GM21381 (cell line): ENCODE measurements around the gene MRPS15.

Experiments used
- ATAC-seq: cut with Tn5 transposase; IDR thresholded peaks from one replicate; pipeline ENCODE4 v1.9.1; 2021; ENCODE audit warnings: mild to moderate bottlenecking, moderate library complexity; ENCODE audit not compliant: unreplicated experiment

MRPS15 gene

DNA sequence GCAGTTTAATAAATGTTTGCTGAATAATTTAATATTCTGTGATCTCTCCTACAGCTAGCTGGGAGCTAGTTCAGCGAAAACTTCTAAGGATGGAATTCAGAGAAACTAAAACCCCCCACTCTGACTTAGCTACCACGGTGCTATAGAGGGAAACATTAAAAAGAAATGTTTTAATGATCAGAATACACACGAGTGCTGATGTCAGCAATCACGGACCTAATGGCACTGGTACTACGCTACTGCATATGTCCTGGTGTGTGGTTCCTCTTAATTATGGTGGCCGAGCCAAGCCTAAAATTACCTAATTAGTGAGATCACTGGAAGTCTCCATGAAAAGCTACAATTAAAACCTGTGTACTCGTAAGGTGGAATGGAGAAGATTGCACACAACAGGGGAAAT is 42.5 kb downstream of the MRPS15 start:
- no peak for ATAC-seq

DNA sequence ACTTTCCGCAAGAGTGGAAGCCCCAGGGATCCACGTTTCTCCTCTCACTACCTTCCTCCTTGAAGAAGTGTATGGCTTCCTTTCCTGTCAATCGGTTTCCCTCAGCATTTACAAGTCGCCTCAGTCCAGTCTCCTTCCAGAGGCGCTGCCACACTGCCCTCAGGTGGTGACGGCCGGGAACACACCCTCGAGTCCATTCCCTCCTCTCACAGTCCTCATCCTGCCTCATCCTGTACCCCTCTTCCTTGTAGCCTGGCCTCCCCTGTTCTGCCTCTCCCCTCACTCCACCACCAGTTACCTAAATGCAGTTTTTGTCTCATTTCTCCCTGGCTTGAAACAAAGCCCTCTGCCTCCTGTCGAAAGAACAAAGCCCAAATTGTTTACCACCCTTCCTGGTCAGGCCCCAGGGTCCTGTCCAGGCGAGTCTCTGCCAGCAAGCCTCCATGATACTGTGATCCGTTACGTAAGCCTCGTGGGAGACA is 43.3 kb downstream of the MRPS15 start:
- no peak for ATAC-seq

DNA sequence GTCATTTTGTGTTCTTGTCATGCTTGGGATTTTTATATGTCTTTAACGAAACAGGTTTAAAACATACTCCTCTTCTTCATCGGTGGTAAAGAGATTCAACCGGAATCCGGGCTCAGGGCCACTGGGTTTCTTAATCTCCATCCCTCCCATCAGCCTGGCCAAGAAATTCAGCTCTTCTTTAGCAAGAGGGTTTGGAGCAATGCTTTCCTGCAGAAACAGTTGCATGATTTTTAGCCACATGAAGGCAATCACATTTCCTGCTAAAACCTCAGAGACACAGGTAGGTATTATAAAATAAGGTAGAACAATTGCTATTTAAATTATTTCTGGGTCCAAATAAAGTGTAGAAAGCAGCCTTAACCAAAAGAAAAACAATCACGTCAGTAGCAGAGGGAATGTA is 43.8 kb downstream of the MRPS15 start:
- ATAC-seq: no peak

DNA sequence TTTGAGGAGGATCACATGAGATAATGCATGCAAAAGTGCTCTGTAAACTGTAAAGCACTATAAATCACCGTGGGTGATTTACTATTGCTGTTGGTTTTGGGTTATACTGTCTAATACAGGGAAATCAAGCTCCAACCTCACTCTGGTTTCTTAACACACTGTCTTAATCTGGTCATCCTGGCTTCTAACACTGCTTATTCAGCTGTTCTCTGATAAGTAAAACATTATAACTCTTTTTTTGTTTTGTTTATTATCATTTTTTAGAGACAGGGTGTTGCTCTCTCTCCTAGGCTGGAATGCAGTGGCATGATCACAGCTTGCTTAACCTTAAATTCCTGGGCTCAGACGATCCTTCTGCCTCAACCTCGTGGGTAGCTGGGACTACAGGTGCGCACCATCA is 44.6 kb downstream of the MRPS15 start:
- ATAC-seq: no peak

DNA sequence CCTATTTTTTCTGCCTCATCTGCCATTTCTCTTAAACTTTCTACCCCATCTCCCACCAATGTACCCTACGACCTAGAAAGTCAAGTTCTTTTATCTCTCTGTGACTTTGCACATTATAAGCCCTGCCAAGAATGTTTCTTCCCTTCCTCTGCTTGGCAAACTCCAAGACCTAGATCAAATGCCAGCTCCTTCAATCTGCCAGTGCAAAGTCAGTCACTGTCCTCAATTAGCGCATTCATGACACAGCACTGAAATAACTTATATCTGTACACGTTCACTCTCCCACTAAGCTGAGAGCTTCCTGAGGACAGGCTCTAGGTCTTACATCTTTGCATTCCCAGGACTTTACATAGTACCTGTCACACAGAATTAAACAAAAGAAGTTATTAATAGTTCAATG is 45.0 kb downstream of the MRPS15 start:
- no peak for ATAC-seq

DNA sequence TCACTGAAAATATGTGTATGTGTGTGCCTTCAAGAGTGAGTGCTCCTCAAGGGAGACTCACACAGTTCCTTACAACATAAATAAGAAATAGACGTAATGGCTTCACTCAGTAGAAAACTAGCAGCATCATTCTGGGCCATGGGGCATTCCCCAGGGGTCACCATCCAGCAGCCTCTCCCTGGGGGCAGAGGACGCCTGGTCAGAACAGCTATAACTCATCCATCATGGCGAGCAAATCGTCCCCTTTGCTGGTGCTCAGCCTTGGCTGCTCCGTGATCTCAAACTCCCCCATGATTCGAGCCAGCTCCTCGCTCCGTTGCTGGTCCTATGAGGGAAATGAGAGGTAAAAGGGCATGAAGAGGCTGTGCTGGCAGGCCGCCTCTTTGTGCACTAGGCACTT is 46.3 kb downstream of the MRPS15 start:
- ATAC-seq: no peak

DNA sequence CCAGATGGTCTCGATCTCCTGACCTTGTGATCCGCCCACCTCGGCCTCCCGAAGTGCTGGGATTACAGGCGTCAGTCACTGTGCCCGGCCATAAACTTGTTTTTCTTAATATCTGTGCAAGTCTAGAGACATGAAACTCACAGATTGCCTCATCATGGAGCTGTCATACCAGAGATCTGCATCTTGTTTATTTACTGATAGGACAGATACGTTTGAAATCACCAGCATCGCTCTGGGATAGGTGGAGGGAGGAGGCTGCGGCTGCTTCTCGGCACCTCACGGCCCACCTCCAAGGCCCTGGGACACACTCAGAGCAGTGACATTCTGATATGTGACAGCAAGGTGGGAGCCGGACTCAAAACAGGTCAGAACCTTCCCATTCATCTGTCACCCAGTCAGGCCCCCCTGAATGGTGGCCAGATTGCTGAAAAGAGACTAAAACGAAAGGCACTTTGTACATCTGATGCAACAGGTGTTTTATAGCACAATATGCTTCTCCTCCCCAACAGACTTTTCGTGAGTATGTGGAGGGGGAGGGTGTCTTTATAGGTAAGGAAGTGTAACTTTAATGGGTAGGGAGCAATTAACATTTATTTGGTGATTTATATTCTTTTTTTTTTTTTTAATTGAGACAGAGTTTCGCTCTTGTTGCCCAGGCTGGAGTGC is 48.4 kb downstream of the MRPS15 start:
- ATAC-seq: no peak

DNA sequence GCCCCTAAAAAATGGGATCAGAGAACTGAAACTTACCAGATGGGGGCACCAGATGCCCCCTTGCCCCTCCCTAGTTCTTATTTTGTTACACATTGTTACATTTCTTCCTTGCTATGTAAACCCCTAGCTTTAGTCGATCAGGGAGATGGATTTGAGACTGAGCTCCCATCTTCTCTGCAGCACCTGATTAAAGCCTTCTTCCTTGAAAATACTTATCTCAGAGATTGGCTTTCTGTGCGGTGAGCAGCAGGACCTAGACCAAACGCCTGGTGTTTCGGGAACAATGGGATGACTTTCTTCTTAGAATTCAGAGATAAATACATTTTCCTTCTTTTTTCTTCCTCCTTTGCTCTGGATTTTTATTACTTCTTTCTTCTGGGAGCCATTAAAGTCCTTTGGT is 49.8 kb downstream of the MRPS15 start:
- no peak for ATAC-seq

DNA sequence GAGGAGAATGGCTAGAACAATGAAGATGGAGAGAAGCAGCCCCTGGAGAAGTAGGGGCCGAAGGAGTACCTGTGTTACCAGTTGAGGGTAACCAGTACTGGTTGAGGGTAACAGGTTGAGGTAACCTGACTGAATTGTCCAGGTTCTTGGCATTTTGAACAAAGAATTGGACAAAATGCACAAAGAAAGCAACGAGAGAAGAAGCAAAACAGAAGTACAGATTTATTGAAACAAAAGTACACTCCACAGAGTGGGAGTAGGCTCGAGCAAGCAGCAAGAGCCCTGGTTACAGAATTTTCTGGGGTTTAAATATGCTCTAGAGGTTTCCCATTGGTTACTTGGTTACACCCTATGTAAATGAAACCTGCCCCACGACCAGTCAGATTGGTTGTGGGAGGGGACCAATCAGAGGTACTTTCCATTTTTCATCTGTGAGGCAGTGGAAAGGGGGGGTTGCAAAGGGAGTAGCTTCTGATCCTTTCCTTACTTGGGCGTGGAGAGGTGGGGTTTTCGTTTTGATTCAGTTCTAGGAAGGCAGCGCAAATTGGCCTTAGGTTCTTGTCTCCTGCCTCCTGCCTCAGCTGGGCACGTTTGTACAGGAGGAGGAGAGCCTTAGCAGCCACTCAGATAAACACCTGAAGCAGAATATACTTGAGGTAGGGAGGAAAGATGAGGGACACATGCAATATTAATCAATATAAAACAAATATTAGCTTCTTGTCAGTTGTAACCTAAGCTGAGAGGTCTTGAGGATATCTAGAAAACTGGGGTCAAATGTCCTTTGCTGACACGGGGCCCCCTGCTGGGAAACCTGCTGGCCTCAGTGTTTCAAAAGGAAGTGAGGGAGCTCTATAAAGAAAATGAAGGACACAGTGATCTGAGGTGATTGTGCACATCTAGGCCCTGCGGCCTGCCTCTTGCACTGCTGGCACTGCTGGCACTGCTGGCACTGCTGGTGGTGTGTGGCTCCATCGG is 52.2 kb downstream of the MRPS15 start:
- ATAC-seq: no peak

DNA sequence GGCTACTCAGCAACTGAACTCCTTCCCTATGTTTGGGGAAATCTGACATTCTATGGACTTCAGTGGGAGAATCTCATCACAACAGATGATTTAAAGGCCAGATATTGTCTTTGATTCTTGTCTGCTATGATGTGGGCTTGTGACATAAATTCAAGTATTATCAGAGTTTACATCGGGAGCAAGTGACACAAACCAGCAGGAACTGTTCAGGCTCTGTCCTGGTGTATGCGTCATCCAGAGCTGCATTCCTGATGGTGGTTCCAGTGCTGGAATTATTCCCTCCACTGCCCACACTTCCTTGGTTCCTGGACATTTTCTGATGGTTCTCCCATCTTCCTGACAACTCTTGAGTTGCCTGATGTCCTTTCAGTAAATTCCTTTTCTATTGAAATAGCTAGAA is 55.7 kb downstream of the MRPS15 start:
- ATAC-seq: no peak

DNA sequence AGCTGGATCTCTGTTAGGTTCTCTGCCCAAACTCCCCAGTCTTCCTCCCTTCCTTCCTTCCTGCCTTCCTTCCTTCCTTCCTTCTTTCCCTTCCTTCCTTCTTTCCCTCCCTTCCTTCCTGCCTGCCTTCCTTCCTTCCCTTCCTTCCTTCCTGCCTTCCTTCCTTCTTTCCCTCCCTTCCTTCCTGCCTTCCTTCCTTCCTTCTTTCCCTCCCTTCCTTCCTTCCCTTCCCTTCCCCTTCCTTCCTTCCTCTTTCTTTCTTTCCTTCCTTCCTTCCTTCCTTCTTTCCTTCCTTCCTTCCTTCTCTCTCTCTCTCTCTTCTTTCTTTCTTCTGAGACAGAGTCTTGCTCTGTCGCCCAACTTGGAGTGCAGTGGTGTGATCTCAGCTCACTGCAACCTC is 57.7 kb downstream of the MRPS15 start:
- ATAC-seq: no peak
